CD14-positive monocyte (primary cell): ENCODE measurements around the gene ALKAL2. TPM values are rescaled to one million over a fixed set of nuclear protein-coding genes. Genes with fewer than 3 reads are reported as not detected.
A peak's percentile ranks its signal among the peaks of the same experiment; 100 is the strongest.

Experiments used
- DNase-seq, 3 donors: peaks; one replicate each; pipeline ENCODE4 v3.0.0-alpha.2; 2011 to 2022
- H2AFZ ChIP-seq: 2 replicates; pipeline ENCODE4 v1.6.0; 2012; ENCODE audit warnings: mild to moderate bottlenecking, low read depth, low read length, inconsistent platforms; ENCODE audit not compliant: insufficient read depth, poor library complexity, severe bottlenecking
- H3K27ac ChIP-seq, 2 donors: 1 replicate in 1 of 2; 2 replicates in 1 of 2; pipeline ENCODE4 v1.5.1; 2012 to 2013; ENCODE audit warnings: low read length in 2 of 2, control low read depth in 1 of 2, inconsistent platforms in 1 of 2, low read depth in 1 of 2, mild to moderate bottlenecking in 1 of 2
- H3K27me3 ChIP-seq, 2 donors: one replicate each; pipeline versions ENCODE4 v1.6.0 to v1.6.1; 2011 to 2013; ENCODE audit warnings: low read length in 2 of 2; ENCODE audit not compliant: control insufficient read depth in 2 of 2, insufficient read depth in 2 of 2
- H3K36me3 ChIP-seq, 2 donors: replicated peaks in 1 of 2; 1 replicate in 1 of 2; 2 replicates in 1 of 2; pipeline versions ENCODE4 v1.5.1 to v1.6.1; 2012 to 2013; ENCODE audit warnings: low read length in 2 of 2, control low read depth in 1 of 2, inconsistent platforms in 1 of 2, mild to moderate bottlenecking in 1 of 2; ENCODE audit not compliant: insufficient read depth in 2 of 2, control insufficient read depth in 1 of 2
- H3K4me1 ChIP-seq, 2 donors: 1 replicate in 1 of 2; 2 replicates in 1 of 2; pipeline versions ENCODE4 v1.5.1 to v1.6.1; 2012 to 2013; ENCODE audit warnings: low read length in 2 of 2, control low read depth in 1 of 2, inconsistent platforms in 1 of 2, mild to moderate bottlenecking in 1 of 2, moderate library complexity in 1 of 2; ENCODE audit not compliant: insufficient read depth in 2 of 2, control insufficient read depth in 1 of 2
- H3K4me2 ChIP-seq: replicated peaks from 2 replicates; pipeline ENCODE3; 2012; ENCODE audit warnings: low read length, moderate library complexity, mild to moderate bottlenecking; ENCODE audit not compliant: poor library complexity, severe bottlenecking; ENCODE audit errors: extremely low read depth
- H3K4me3 ChIP-seq, 3 experiments: fragments of 200-600 bp in 1 of 3; sonication (generic) in 1 of 3; replicated peaks in 1 of 3; 1 replicate in 2 of 3; 2 replicates in 1 of 3; pipeline ENCODE4 v1.5.1; 2011 to 2013; ENCODE audit warnings: low read length in 3 of 3, mild to moderate bottlenecking in 3 of 3, control low read depth in 2 of 3, low read depth in 2 of 3, inconsistent platforms in 1 of 3, moderate library complexity in 1 of 3
- H3K79me2 ChIP-seq: 2 replicates; pipeline ENCODE4 v1.6.0; 2012; ENCODE audit warnings: mild to moderate bottlenecking, control low read depth, inconsistent platforms, low read length, moderate library complexity; ENCODE audit not compliant: insufficient read depth
- H3K9ac ChIP-seq: 2 replicates; pipeline ENCODE4 v1.6.0; 2017; ENCODE audit warnings: low read length, mild to moderate bottlenecking; ENCODE audit not compliant: insufficient read depth, poor library complexity, severe bottlenecking
- H3K9me3 ChIP-seq, 2 donors: replicated peaks in 1 of 2; 1 replicate in 1 of 2; 2 replicates in 1 of 2; pipeline versions ENCODE4 v1.5.1 to v1.6.1; 2012 to 2013; ENCODE audit warnings: low read length in 2 of 2, control low read depth in 1 of 2; ENCODE audit not compliant: control insufficient read depth in 1 of 2, insufficient read depth in 1 of 2
- H4K20me1 ChIP-seq: 2 replicates; pipeline ENCODE4 v1.6.0; 2012; ENCODE audit warnings: mild to moderate bottlenecking, low read length, control low read depth, moderate library complexity; ENCODE audit not compliant: insufficient read depth
- H3K27ac Mint-ChIP-seq, 7 donors: one replicate each; pipeline ENCODE4 v1.8.0; 2020; ENCODE audit warnings: mild to moderate bottlenecking in 7 of 7, mixed read lengths in 7 of 7, moderate library complexity in 6 of 7, inconsistent platforms in 2 of 7
- H3K27me3 Mint-ChIP-seq, 3 donors: one replicate each; pipeline ENCODE4 v1.8.0; 2021 to 2022; ENCODE audit warnings: low read depth in 3 of 3, mild to moderate bottlenecking in 3 of 3, mixed read lengths in 3 of 3, moderate library complexity in 3 of 3, inconsistent platforms in 1 of 3
- H3K36me3 Mint-ChIP-seq, 2 donors: one replicate each; pipeline ENCODE4 v1.8.0; 2020; ENCODE audit warnings: mixed read lengths in 2 of 2, inconsistent platforms in 1 of 2, mild to moderate bottlenecking in 1 of 2
- H3K4me1 Mint-ChIP-seq: one replicate; pipeline ENCODE4 v1.8.0; 2020; ENCODE audit warnings: mild to moderate bottlenecking, mixed read lengths
- H3K4me3 Mint-ChIP-seq, 2 donors: one replicate each; pipeline ENCODE4 v1.8.0; 2020; ENCODE audit warnings: mild to moderate bottlenecking in 2 of 2, mixed read lengths in 2 of 2, moderate library complexity in 1 of 2
- H3K9me3 Mint-ChIP-seq, 7 donors: one replicate each; pipeline ENCODE4 v1.8.0; 2020 to 2022; ENCODE audit warnings: mixed read lengths in 7 of 7, mild to moderate bottlenecking in 6 of 7, moderate library complexity in 6 of 7, inconsistent platforms in 2 of 7
- CTCF ChIP-seq: fragments of 200-600 bp; IDR thresholded peaks from one replicate; pipeline ENCODE4 v1.8.0; 2022; ENCODE audit warnings: antibody characterized with exemption, mild to moderate bottlenecking
- WGBS: methylation state at CpG from one replicate; pipeline ENCODE4 v1.1.5; 2013; ENCODE audit warnings: missing lambda C conversion rate; ENCODE audit not compliant: insufficient coverage; 5-methylcytosine and 5-hydroxymethylcytosine counted together
- intact Hi-C, 2 donors: fragments of 100-400 bp; cut with micrococcal nuclease; formaldehyde crosslinking; loops; one replicate each; pipeline versions ENCODE4 v1.15.0 to v1.15.1; 2023
- polyA plus RNA-seq, 3 donors: library from polyadenylated mRNA; depleted of rRNA in 1 of 3; unstranded in 2 of 3; stranded (reverse) in 1 of 3; fragments of 300-500 nt in 2 of 3; fragments of >200 nt in 1 of 3; fragmentation: Illumina TruSeq in 2 of 3; gene quantifications; 1 replicate in 2 of 3; 2 replicates in 1 of 3; pipeline ENCODE4 v1.2.3, GENCODE V29; 2012 to 2021

The ALKAL2 gene
- polyA plus RNA-seq, 3 donors, result not detected

- Mint-ChIP-seq H3K4me1 (peaks cover 8% of the 10 kb centered on the region), H3K4me3 (peak overlapping the region in 1 of 2 donors; percentile 60), H3K27ac (no peak overlapping the region), H3K9me3 (peaks cover 0 to 5% (median 1%) of the 10 kb centered on the region in 7 donors), H3K27me3 (peaks cover 40 to 70% (median 44%) of the 10 kb centered on the region in 3 donors), H3K36me3 (peaks cover 0 to 4% of the 10 kb centered on the region in 2 donors)
- Histone ChIP-seq H3K4me3 (no peak overlapping the region), H3K4me1 (peaks cover 0 to 13% of the 10 kb centered on the region in 2 donors), H3K27ac (no peak overlapping the region), H3K9me3 (peaks cover 0 to 20% of the 10 kb centered on the region in 2 donors), H3K79me2 (no peaks in the 10 kb centered on the region), H3K36me3 (no peaks in the 10 kb centered on the region), H2AFZ (no peak overlapping the region), H3K4me2 (peak overlapping the region; percentile 7), H3K27me3 (peaks cover 41 to 63% of the 10 kb centered on the region in 2 donors), H4K20me1 (no peaks in the 10 kb centered on the region), H3K9ac (no peak overlapping the region)
- DNase-seq, result no peak
- intact Hi-C loops, result loop anchor here in 1 of 2 donors (5.0 kb wide), 1 partner anchor 182 kb away; no protein-coding TSS in a partner anchor
- 0% methylated on average over 13 of the region's 42 CpGs for WGBS
- TF ChIP-seq CTCF, result no peak
Observed at GRCh38 chr2:288758-289361, 969 bp upstream of the ALKAL2 start.

GRCh38 chr2:287471-287885, 413 bp downstream of the ALKAL2 start:
- Mint-ChIP-seq H3K4me1 (peaks cover 8% of the 10 kb centered on the region), H3K4me3 (peak overlapping the region in 1 of 2 donors; percentile 70), H3K27me3 (peaks cover 40 to 65% (median 40%) of the 10 kb centered on the region in 3 donors), H3K27ac (no peak overlapping the region), H3K36me3 (peaks cover 5 to 10% of the 10 kb centered on the region in 2 donors), H3K9me3 (peaks cover 0 to 5% (median 0%) of the 10 kb centered on the region in 7 donors)
- Histone ChIP-seq H3K4me2 (no peak overlapping the region), H4K20me1 (no peaks in the 10 kb centered on the region), H3K4me3 (no peak overlapping the region), H3K9me3 (peaks cover 0 to 20% of the 10 kb centered on the region in 2 donors), H3K4me1 (peaks cover 0 to 13% of the 10 kb centered on the region in 2 donors), H3K27me3 (peaks cover 41 to 62% of the 10 kb centered on the region in 2 donors), H3K9ac (no peak overlapping the region), H3K36me3 (no peaks in the 10 kb centered on the region), H3K79me2 (no peaks in the 10 kb centered on the region), H3K27ac (no peak overlapping the region), H2AFZ (no peak overlapping the region)
- intact Hi-C loops, result loop anchor here in 1 of 2 donors (5.0 kb wide), 1 partner anchor 180 kb away; no protein-coding TSS in a partner anchor
- DNase-seq, result no peak
- no peak for TF ChIP-seq CTCF
- 0% methylated on average over 33 of the region's 46 CpGs for WGBS
